Retinal pigment epithelial cell (primary cell): ENCODE measurements around the gene RPS18.

Experiments
- DNase-seq: peaks from one replicate; pipeline ENCODE4 v3.0.0-alpha.2; 2010; ENCODE audit warnings: low read depth
- H3K4me3 ChIP-seq: 2 replicates; pipeline ENCODE4 v1.5.1; 2011; ENCODE audit warnings: mild to moderate bottlenecking, low read length, control low read depth, moderate library complexity
- TF ChIP-seq, protein P1 (sequence below): conservative IDR thresholded peaks from 2 replicates; pipeline ENCODE4 v1.5.1; 2011; ENCODE audit warnings: low read depth, low read length, control low read depth, inconsistent platforms

RPS18 gene

DNA sequence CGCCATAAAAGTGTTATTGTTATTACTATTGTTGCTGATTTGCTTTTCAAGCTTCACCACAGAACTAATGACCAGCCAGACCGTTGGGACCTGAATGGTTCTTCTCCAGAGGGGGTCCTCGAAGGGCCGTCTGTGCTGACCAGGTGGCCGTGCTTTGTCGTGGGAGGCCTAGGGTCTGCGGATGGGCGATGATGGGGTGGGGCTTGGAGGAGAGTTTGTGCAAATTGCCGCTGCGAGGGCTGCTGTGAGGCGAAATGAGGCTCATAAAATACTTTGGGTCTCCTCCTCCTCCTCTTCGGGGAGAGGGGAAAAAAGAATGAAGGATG, 51.7 kb downstream of the RPS18 start:
- peak overlapping the region; percentile 87 for H3K4me3 ChIP-seq
- no peak for DNase-seq

GRCh38 chr6:33324125-33324524, 52.2 kb downstream of the RPS18 start:
- peak overlapping the region; percentile 87 for H3K4me3 ChIP-seq
- TF ChIP-seq, protein P1, sequence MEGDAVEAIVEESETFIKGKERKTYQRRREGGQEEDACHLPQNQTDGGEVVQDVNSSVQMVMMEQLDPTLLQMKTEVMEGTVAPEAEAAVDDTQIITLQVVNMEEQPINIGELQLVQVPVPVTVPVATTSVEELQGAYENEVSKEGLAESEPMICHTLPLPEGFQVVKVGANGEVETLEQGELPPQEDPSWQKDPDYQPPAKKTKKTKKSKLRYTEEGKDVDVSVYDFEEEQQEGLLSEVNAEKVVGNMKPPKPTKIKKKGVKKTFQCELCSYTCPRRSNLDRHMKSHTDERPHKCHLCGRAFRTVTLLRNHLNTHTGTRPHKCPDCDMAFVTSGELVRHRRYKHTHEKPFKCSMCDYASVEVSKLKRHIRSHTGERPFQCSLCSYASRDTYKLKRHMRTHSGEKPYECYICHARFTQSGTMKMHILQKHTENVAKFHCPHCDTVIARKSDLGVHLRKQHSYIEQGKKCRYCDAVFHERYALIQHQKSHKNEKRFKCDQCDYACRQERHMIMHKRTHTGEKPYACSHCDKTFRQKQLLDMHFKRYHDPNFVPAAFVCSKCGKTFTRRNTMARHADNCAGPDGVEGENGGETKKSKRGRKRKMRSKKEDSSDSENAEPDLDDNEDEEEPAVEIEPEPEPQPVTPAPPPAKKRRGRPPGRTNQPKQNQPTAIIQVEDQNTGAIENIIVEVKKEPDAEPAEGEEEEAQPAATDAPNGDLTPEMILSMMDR: no peak
- no peak for DNase-seq

More for the DNA sequence above, 51.7 kb downstream of the RPS18 start:
- TF ChIP-seq, protein P1: no peak
